K562 (cell line): ENCODE results near the gene IFNA1. TPM values are rescaled to one million over a fixed set of nuclear protein-coding genes. Genes with fewer than 3 reads are reported as not detected.

Source experiments
- ATAC-seq: fragments of 200-7000 bp; cut with Tn5 transposase; 3 replicates; pipeline ENCODE4 v1.9.1; 2020; ENCODE audit warnings: moderate library complexity
- BruUV-seq: library from RNA; stranded (reverse); fragments of 400-500 nt; replicated peaks from 2 replicates; lab custom pipeline; 2021; lab: Mats Ljungman, UMichigan
- CTCF ChIA-PET: fragments of 300-600 bp; formaldehyde crosslinking; extraction: SDS; loops from one replicate; lab custom pipeline; 2021; ENCODE audit warnings: low intra/inter-chr PET ratio; lab: Yijun Ruan, JAX
- POLR2A ChIA-PET: fragments of 300-600, 350-650 bp; sonication (Branson Sonifier 250); formaldehyde crosslinking; extraction: SDS; loops from one replicate; lab custom pipeline; 2021; ENCODE audit warnings: antibody characterized with exemption, inconsistent platforms; lab: Yijun Ruan, JAX
- DNase-seq, 4 experiments: peaks; one replicate each; pipeline versions ENCODE4 v3.0.0 to v3.0.0-alpha.2; 2011 to 2018; ENCODE audit warnings: low spot score in 3 of 4, mixed read lengths in 3 of 4; ENCODE audit errors: extremely low read depth in 1 of 4
- FAIRE-seq: peaks from 2 replicates; lab custom pipeline; 2011; peaks lifted over from hg19 to GRCh38; lab: Jason Lieb, UNC
- H2AFZ ChIP-seq: 2 replicates; pipeline ENCODE4 v1.6.0; 2011; ENCODE audit warnings: low read depth, low read length, control low read depth, inconsistent platforms
- H3K27ac ChIP-seq: fragments of 200-600 bp; 3 replicates; pipeline ENCODE4 v1.8.0; 2011; ENCODE audit warnings: low read depth, mild to moderate bottlenecking, control low read depth, inconsistent platforms, low read length, moderate library complexity, mixed read lengths; ENCODE audit errors: extremely low read depth
- H3K27me3 ChIP-seq, 2 experiments: fragments of 300-600 bp in 1 of 2; 2 replicates in 1 of 2; 3 replicates in 1 of 2; pipeline versions ENCODE4 v1.6.0 to v1.8.0; 2011; ENCODE audit warnings: inconsistent platforms in 2 of 2, low read length in 2 of 2, mild to moderate bottlenecking in 1 of 2, mixed read lengths in 1 of 2, moderate library complexity in 1 of 2; ENCODE audit not compliant: control insufficient read depth in 2 of 2, insufficient read depth in 2 of 2
- H3K36me3 ChIP-seq: fragments of 300-600 bp; 3 replicates; pipeline ENCODE4 v1.8.0; 2011; ENCODE audit warnings: mild to moderate bottlenecking, low read length, inconsistent platforms; ENCODE audit not compliant: control insufficient read depth, insufficient read depth
- H3K4me1 ChIP-seq, 2 experiments: fragments of 200-600 bp in 1 of 2; replicated peaks in 1 of 2; 2 replicates in 1 of 2; 3 replicates in 1 of 2; pipeline versions ENCODE4 v1.5.1 to v1.8.0; 2011; ENCODE audit warnings: inconsistent platforms in 2 of 2, low read length in 2 of 2, mild to moderate bottlenecking in 1 of 2, mixed read lengths in 1 of 2, moderate library complexity in 1 of 2; ENCODE audit not compliant: control insufficient read depth in 2 of 2, insufficient read depth in 2 of 2
- H3K4me2 ChIP-seq: 2 replicates; pipeline ENCODE4 v1.6.1; 2011; ENCODE audit warnings: low read length, control low read depth, inconsistent platforms, mixed read lengths; ENCODE audit not compliant: insufficient read depth
- H3K4me3 ChIP-seq: fragments of 200-600 bp; sonication (generic), shearing (Covaris generic); 2 replicates; pipeline ENCODE4 v1.5.1; 2016; ENCODE audit warnings: control low read depth, inconsistent platforms
- H3K79me2 ChIP-seq: fragments of 200-600 bp; 3 replicates; pipeline ENCODE4 v1.8.0; 2011; ENCODE audit warnings: low read length, inconsistent platforms; ENCODE audit not compliant: control insufficient read depth, insufficient read depth
- H3K9ac ChIP-seq, 2 experiments: 2 replicates each; pipeline versions ENCODE4 v1.6.0 to v1.6.1; 2011; ENCODE audit warnings: low read depth in 2 of 2, low read length in 2 of 2, control low read depth in 1 of 2, inconsistent platforms in 1 of 2, mild to moderate bottlenecking in 1 of 2, mixed read lengths in 1 of 2; ENCODE audit not compliant: insufficient read depth in 1 of 2
- H3K9me1 ChIP-seq: one replicate; pipeline ENCODE4 v1.6.0; 2011; ENCODE audit warnings: inconsistent platforms, mild to moderate bottlenecking, low read length, moderate library complexity; ENCODE audit not compliant: control insufficient read depth, insufficient read depth
- H3K9me3 ChIP-seq: replicated peaks from 2 replicates; pipeline ENCODE4 v1.5.1; 2011; ENCODE audit warnings: low read depth, low read length, inconsistent platforms; ENCODE audit not compliant: control insufficient read depth, insufficient read depth
- H4K20me1 ChIP-seq: replicated peaks from 2 replicates; pipeline ENCODE4 v1.6.1; 2011; ENCODE audit warnings: low read length, inconsistent platforms, mixed read lengths; ENCODE audit not compliant: control insufficient read depth, insufficient read depth
- CBX8 ChIP-seq: fragments of 200-600 bp; sonication (generic); IDR thresholded peaks from 2 replicates; pipeline ENCODE4 v1.6.1; 2012; ENCODE audit warnings: borderline replicate concordance, mixed run types, low read depth, mild to moderate bottlenecking, moderate library complexity, mixed read lengths, low read length, control low read depth, inconsistent platforms; ENCODE audit not compliant: poor library complexity, severe bottlenecking; ENCODE audit errors: extremely low read depth
- HDAC8 ChIP-seq: fragments of 450-650 bp; IDR thresholded peaks from 2 replicates; pipeline ENCODE4 v1.6.1; 2016; ENCODE audit warnings: mild to moderate bottlenecking, missing genetic modification characterization, moderate library complexity, missing compliant biosample characterization
- THAP7 ChIP-seq: fragments of 250-450 bp; sonication (Bioruptor Pico); IDR thresholded peaks from 2 replicates; pipeline ENCODE4 v1.5.0; 2021
- XRCC5 ChIP-seq: fragments of 200-400 bp; formaldehyde crosslinking; IDR thresholded peaks from 2 replicates; pipeline ENCODE4 v1.6.1; 2017; ENCODE audit warnings: low read depth, mild to moderate bottlenecking, low read length
- ZNF224 ChIP-seq: sonication (generic); formaldehyde crosslinking; IDR thresholded peaks from 2 replicates; pipeline ENCODE4 v1.8.0; 2022; ENCODE audit warnings: mild to moderate bottlenecking, missing genetic modification reagents
- ZNF507 ChIP-seq: conservative IDR thresholded peaks from 2 replicates; pipeline ENCODE4 v1.6.1; 2017; ENCODE audit warnings: missing genetic modification characterization, missing compliant biosample characterization
- WGBS: fragments of 100-300 bp; shearing (Covaris generic); methylation state at CpG from one replicate; pipeline ENCODE4 v1.1.6; 2016; ENCODE audit warnings: low coverage, mixed read lengths; ENCODE audit not compliant: insufficient coverage; ENCODE audit errors: missing lambda C conversion rate; 5-methylcytosine and 5-hydroxymethylcytosine counted together
- in situ Hi-C: fragments of 300-500 bp; cut with MboI; formaldehyde crosslinking; loops from 4 replicates; pipeline ENCODE4 v1.15.0; 2018; ENCODE audit warnings: inconsistent platforms, mixed read lengths
- intact Hi-C: fragments of 100-400 bp; cut with micrococcal nuclease; formaldehyde crosslinking; loops from 2 replicates; pipeline ENCODE4 v1.14.2; 2022
- polyA plus RNA-seq, 8 experiments: library from polyadenylated mRNA; depleted of rRNA in 4 of 8; stranded (reverse) in 5 of 8; unstranded in 3 of 8; fragments of >200 nt; fragmentation: Nextera tagmentation in 2 of 8; fragmentation: Illumina TruSeq in 1 of 8; extraction: Ambion mirVana in 2 of 8; extraction: Trizol in 1 of 8; gene quantifications; 2 replicates each; pipeline versions ENCODE4 v1.2.1 to v1.2.3, GENCODE V29; 2011 to 2014; ENCODE audit warnings: inconsistent platforms in 1 of 8, missing spikeins in 1 of 8
- total RNA-seq, 7 experiments: library from RNA; depleted of rRNA in 6 of 7; stranded (reverse); fragments of >200 nt in 6 of 7; fragmentation: Illumina TruSeq in 2 of 7; extraction: Trizol in 2 of 7; gene quantifications; 2 replicates each; pipeline versions ENCODE4 v1.2.1 to v1.2.3, GENCODE V29; 2011 to 2021; ENCODE audit warnings: low replicate concordance in 1 of 7
- TF ChIP-seq, protein P1 (sequence below): fragments of 250-450 bp; sonication (Bioruptor Pico); IDR thresholded peaks from 2 replicates; pipeline ENCODE4 v1.4.0; 2020

Gene IFNA1
- total and polyA plus RNA-seq, 9 of the 15 experiments (the other 6 are each of a cell fraction or from before 2014, with no cell fraction given): not detected

DNA sequence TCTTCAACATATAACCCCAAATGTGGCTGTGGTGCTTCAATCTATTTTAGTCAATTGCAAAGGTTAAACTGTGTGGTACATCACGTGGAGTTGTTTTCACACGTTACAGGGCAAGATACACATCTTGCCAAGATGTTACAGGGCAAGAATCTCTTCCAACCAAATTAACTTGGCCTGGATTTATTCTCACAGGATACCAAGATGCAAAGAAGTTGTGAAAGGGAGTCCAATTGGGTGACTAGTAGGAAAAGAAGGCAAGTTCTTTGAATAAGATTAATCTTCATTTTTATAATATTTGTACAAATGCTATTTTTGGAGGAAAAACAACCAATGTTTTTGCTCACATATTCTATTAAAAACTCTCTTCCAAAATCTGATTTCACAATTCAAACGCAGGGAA lies 36.1 kb upstream of the IFNA1 start:
- no peak for FAIRE-seq
- intact Hi-C loops (no loop called here), in situ Hi-C loops (no loop called here)
- no peak overlapping the region for H3K27ac ChIP-seq
- no peak overlapping the region for H3K9ac ChIP-seq
- H3K9me3 ChIP-seq: no peaks in the 10 kb centered on the region
- H3K27me3 ChIP-seq: no peaks in the 10 kb centered on the region
- H3K79me2 ChIP-seq: no peaks in the 10 kb centered on the region
- no peak overlapping the region for H3K4me3 ChIP-seq
- no peaks in the 10 kb centered on the region for H4K20me1 ChIP-seq
- no peak for DNase-seq
- no peak for ATAC-seq
- no peak for TF ChIP-seq XRCC5
- TF ChIP-seq CBX8: no peak
- TF ChIP-seq THAP7 (CRISPR knock-in tag): no peak
- TF ChIP-seq HDAC8 (tag): no peak
- no peak for TF ChIP-seq ZNF224
- TF ChIP-seq, protein P1, sequence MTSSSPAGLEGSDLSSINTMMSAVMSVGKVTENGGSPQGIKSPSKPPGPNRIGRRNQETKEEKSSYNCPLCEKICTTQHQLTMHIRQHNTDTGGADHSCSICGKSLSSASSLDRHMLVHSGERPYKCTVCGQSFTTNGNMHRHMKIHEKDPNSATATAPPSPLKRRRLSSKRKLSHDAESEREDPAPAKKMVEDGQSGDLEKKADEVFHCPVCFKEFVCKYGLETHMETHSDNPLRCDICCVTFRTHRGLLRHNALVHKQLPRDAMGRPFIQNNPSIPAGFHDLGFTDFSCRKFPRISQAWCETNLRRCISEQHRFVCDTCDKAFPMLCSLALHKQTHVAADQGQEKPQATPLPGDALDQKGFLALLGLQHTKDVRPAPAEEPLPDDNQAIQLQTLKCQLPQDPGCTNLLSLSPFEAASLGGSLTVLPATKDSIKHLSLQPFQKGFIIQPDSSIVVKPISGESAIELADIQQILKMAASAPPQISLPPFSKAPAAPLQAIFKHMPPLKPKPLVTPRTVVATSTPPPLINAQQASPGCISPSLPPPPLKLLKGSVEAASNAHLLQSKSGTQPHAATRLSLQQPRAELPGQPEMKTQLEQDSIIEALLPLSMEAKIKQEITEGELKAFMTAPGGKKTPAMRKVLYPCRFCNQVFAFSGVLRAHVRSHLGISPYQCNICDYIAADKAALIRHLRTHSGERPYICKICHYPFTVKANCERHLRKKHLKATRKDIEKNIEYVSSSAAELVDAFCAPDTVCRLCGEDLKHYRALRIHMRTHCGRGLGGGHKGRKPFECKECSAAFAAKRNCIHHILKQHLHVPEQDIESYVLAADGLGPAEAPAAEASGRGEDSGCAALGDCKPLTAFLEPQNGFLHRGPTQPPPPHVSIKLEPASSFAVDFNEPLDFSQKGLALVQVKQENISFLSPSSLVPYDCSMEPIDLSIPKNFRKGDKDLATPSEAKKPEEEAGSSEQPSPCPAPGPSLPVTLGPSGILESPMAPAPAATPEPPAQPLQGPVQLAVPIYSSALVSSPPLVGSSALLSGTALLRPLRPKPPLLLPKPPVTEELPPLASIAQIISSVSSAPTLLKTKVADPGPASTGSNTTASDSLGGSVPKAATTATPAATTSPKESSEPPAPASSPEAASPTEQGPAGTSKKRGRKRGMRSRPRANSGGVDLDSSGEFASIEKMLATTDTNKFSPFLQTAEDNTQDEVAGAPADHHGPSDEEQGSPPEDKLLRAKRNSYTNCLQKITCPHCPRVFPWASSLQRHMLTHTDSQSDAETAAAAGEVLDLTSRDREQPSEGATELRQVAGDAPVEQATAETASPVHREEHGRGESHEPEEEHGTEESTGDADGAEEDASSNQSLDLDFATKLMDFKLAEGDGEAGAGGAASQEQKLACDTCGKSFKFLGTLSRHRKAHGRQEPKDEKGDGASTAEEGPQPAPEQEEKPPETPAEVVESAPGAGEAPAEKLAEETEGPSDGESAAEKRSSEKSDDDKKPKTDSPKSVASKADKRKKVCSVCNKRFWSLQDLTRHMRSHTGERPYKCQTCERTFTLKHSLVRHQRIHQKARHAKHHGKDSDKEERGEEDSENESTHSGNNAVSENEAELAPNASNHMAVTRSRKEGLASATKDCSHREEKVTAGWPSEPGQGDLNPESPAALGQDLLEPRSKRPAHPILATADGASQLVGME: no peak
- TF ChIP-seq ZNF507 (tag): no peak
- no TSS peak for BruUV-seq
- H2AFZ ChIP-seq: no peak overlapping the region
- no peaks in the 10 kb centered on the region for H3K4me1 ChIP-seq
- no peak overlapping the region for H3K4me2 ChIP-seq
- POLR2A ChIA-PET: no interaction called here
- CTCF ChIA-PET: no interaction called here
- H3K36me3 ChIP-seq: no peaks in the 10 kb centered on the region
- no peaks in the 10 kb centered on the region for H3K9me1 ChIP-seq
- no CpG with 5 or more reads among the region's 3 CpGs for WGBS
